Measurements from ENCODE around the gene MFSD6. TPM values are rescaled to one million over a fixed set of nuclear protein-coding genes. Genes with fewer than 3 reads are reported as not detected.

The MFSD6 gene
- polyA plus RNA-seq, 1 experiment = 14.4 TPM

- DNase-seq (ENCODE audit: low read depth) = no peak
- TF ChIP-seq CTCF (IDR thresholded peaks at IDR 0.05; ENCODE audit: insufficient read depth, low read depth, low read length) = no peak
- POLR2A ChIA-PET = no interaction called here
- no peaks in the 10 kb centered on the region for H3K36me3 ChIP-seq (ENCODE audit: control insufficient read depth, insufficient read depth, low read length)
- H3K4me3 ChIP-seq (ENCODE audit: low read depth, low read length) = no peak overlapping the region
- no peaks in the 10 kb centered on the region for H3K27me3 ChIP-seq (ENCODE audit: control insufficient read depth, insufficient read depth, low read length)
- CTCF ChIA-PET = no interaction called here
These were observed 119.1 kb downstream of the MFSD6 start for GRCh38 chr2:190527214-190527613.

DNA sequence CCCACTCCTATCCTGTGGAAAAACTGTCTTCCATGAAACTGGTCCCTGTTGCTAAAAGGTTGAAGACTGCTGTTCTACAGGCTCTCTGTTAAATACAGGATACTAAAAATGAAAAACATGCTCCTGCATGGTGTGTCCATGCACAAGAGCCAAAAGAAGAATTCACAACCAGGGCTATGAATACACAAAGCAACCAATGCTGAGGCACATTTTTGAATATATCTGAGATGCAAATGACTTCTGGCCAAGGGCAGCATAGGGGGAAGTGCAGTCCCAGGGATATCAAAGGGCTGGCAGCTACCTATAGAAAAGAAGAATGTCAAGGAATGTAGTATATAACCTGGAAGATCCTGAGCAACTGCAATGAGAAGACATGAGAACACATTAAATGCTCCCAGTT lies 119.8 kb downstream of the MFSD6 start:
- DNase-seq (ENCODE audit: low read depth) = no peak
- CTCF ChIA-PET = no interaction called here
- Histone ChIP-seq H3K36me3 (ENCODE audit: control insufficient read depth, insufficient read depth, low read length) (no peaks in the 10 kb centered on the region), H3K4me3 (ENCODE audit: low read depth, low read length) (no peak overlapping the region), H3K27me3 (ENCODE audit: control insufficient read depth, insufficient read depth, low read length) (no peaks in the 10 kb centered on the region)
- no peak for TF ChIP-seq CTCF (IDR thresholded peaks at IDR 0.05; ENCODE audit: insufficient read depth, low read depth, low read length)
- POLR2A ChIA-PET = no interaction called here

DNA sequence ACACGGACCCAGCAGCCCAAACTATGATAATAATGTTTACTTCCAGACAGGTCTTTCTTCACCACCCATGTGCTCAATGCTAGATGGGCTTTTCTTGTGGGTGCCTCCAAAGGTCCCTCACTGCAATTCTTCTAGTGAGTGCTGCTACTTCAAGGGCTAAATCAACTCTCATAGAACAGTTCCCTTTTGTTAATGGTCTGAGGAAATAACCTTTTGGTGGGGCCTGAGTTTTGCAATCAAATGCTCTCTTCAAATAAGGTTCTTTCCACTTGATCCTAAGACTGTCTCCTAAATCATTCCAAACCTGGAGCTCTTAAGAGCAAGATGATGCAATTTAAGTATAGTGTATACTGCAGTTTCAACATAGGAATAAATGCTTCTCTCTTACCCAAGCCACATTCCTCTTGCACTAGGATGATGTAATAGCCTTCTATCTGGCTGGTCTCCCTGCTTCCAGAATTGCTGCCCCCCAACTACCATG lies 120.4 kb downstream of the MFSD6 start:
- Histone ChIP-seq H3K27me3 (ENCODE audit: control insufficient read depth, insufficient read depth, low read length) (no peaks in the 10 kb centered on the region), H3K4me3 (ENCODE audit: low read depth, low read length) (no peak overlapping the region), H3K36me3 (ENCODE audit: control insufficient read depth, insufficient read depth, low read length) (no peaks in the 10 kb centered on the region)
- POLR2A ChIA-PET = no interaction called here
- CTCF ChIA-PET = interaction anchor here (2.1 kb wide), 1 partner anchor 9 kb away, joined by 4 read pairs; no protein-coding TSS in a partner anchor
- TF ChIP-seq CTCF (IDR thresholded peaks at IDR 0.05; ENCODE audit: insufficient read depth, low read depth, low read length) = no peak
- peak; percentile 41 for DNase-seq (ENCODE audit: low read depth)

GRCh38 chr2:190529486-190530247 lies 121.5 kb downstream of the MFSD6 start:
- TF ChIP-seq CTCF (IDR thresholded peaks at IDR 0.05; ENCODE audit: insufficient read depth, low read depth, low read length) = no peak
- POLR2A ChIA-PET = no interaction called here
- no peak for DNase-seq (ENCODE audit: low read depth)
- no peaks in the 10 kb centered on the region for H3K27me3 ChIP-seq (ENCODE audit: control insufficient read depth, insufficient read depth, low read length)
- CTCF ChIA-PET = interaction anchor here (0.8 to 2.1 kb wide), 3 partner anchors 10 to 83 kb away, joined by 3 to 4 read pairs (median 4); no protein-coding TSS in a partner anchor
- no peak overlapping the region for H3K4me3 ChIP-seq (ENCODE audit: low read depth, low read length)
- no peaks in the 10 kb centered on the region for H3K36me3 ChIP-seq (ENCODE audit: control insufficient read depth, insufficient read depth, low read length)

DNA sequence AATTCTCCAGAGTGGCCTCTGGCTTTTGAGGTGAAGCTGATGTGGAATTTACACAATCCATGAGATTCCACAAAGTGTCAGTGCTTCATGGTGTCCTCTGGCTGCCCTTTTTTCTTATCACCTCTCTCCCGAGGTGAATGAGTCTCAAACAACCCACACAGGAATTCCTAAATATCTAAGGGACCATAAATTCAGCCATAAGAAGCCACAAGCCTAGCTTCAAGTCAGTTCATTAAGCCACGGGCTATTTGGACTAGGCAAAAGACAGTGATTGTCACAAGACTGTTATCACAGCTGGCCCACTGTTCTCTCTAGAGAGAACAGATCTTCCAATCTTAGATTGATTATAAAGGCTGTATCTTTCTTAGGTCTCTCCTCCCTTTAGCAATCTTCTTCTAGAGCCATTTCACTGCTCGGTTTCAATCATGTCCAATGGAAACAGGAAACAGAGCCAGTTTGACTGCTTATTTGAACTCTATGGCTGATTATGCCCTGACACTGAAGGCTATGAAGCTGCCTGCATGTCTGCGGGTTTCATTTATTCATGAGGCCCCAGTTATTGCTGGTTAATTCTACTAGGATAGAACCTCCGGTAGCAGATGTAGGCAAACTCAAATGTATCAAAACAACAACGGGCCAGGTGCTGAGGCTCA lies 122.2 kb downstream of the MFSD6 start:
- Histone ChIP-seq H3K36me3 (ENCODE audit: control insufficient read depth, insufficient read depth, low read length) (no peaks in the 10 kb centered on the region), H3K4me3 (ENCODE audit: low read depth, low read length) (no peak overlapping the region), H3K27me3 (ENCODE audit: control insufficient read depth, insufficient read depth, low read length) (no peaks in the 10 kb centered on the region)
- TF ChIP-seq CTCF (IDR thresholded peaks at IDR 0.05; ENCODE audit: insufficient read depth, low read depth, low read length) = no peak
- DNase-seq (ENCODE audit: low read depth) = no peak
- ChIA-PET CTCF (interaction anchor here (0.8 to 2.1 kb wide), 3 partner anchors 11 to 83 kb away, joined by 3 to 4 read pairs (median 4); no protein-coding TSS in a partner anchor), POLR2A (no interaction called here)

Data from BJ (cell line).